IMR-90 (cell line): Measurements from ENCODE around the gene PAK5. TPM values are rescaled to one million over a fixed set of nuclear protein-coding genes. Genes with fewer than 3 reads are reported as not detected.

Experiments used
- ATAC-seq: fragments of 200-7000 bp; cut with Tn5 transposase; 2 replicates; pipeline ENCODE4 v1.9.1; 2020; ENCODE audit warnings: low read depth, mild to moderate bottlenecking, moderate library complexity
- BruUV-seq: library from RNA; stranded (reverse); fragments of 400-500 nt; replicated peaks from 2 replicates; lab custom pipeline; 2021; lab: Mats Ljungman, UMichigan
- CTCF ChIA-PET: fragments of 300-600 bp; formaldehyde crosslinking; extraction: SDS; loops from one replicate; lab custom pipeline; 2021; ENCODE audit warnings: antibody characterized with exemption; lab: Yijun Ruan, JAX
- POLR2A ChIA-PET: fragments of 300-600 bp; sonication (Branson Sonifier 250); formaldehyde crosslinking; loops from one replicate; lab custom pipeline; 2022; ENCODE audit warnings: antibody characterized with exemption; ENCODE audit not compliant: unreplicated experiment; lab: Charles Lee
- DNase-seq: peaks from one replicate; pipeline ENCODE4 v3.0.0; 2013
- H2AFZ ChIP-seq: replicated peaks from 2 replicates; pipeline ENCODE3; 2013; ENCODE audit warnings: low read length, mild to moderate bottlenecking; ENCODE audit not compliant: poor library complexity
- H2AK5ac ChIP-seq: 2 replicates; pipeline ENCODE4 v1.6.1; 2013; ENCODE audit warnings: low read depth, low read length, inconsistent platforms
- H2AK9ac ChIP-seq: replicated peaks from 2 replicates; pipeline ENCODE3; 2013; ENCODE audit warnings: mild to moderate bottlenecking, low read depth, low read length, moderate library complexity; ENCODE audit not compliant: poor library complexity
- H2BK120ac ChIP-seq: 2 replicates; pipeline ENCODE4 v1.6.1; 2013; ENCODE audit warnings: low read depth, low read length, inconsistent platforms
- H2BK15ac ChIP-seq: 3 replicates; pipeline ENCODE4 v1.6.1; 2013; ENCODE audit warnings: low read depth, low read length, inconsistent platforms
- H2BK20ac ChIP-seq: 2 replicates; pipeline ENCODE4 v1.6.1; 2013; ENCODE audit warnings: low read depth, mild to moderate bottlenecking, inconsistent platforms, low read length, moderate library complexity
- H2BK5ac ChIP-seq: 2 replicates; pipeline ENCODE4 v1.6.1; 2013; ENCODE audit warnings: mild to moderate bottlenecking, low read depth, low read length, inconsistent platforms; ENCODE audit not compliant: poor library complexity, severe bottlenecking
- H3K14ac ChIP-seq: replicated peaks from 2 replicates; pipeline ENCODE4 v1.6.1; 2013; ENCODE audit warnings: low read depth, low read length, inconsistent platforms
- H3K18ac ChIP-seq: 2 replicates; pipeline ENCODE4 v1.6.1; 2013; ENCODE audit warnings: low read depth, low read length, control low read depth
- H3K23ac ChIP-seq: 2 replicates; pipeline ENCODE4 v1.6.1; 2013; ENCODE audit warnings: low read depth, low read length, inconsistent platforms
- H3K27ac ChIP-seq: 2 replicates; pipeline ENCODE4 v1.5.1; 2013; ENCODE audit warnings: mild to moderate bottlenecking, control low read depth, low read length; ENCODE audit not compliant: insufficient read depth
- H3K27me3 ChIP-seq: 2 replicates; pipeline ENCODE4 v1.6.1; 2013; ENCODE audit warnings: low read length; ENCODE audit not compliant: control insufficient read depth, insufficient read depth
- H3K36me3 ChIP-seq: 2 replicates; pipeline ENCODE4 v1.6.1; 2013; ENCODE audit warnings: low read length, mixed read lengths; ENCODE audit not compliant: control insufficient read depth, insufficient read depth
- H3K4ac ChIP-seq: 2 replicates; pipeline ENCODE4 v1.6.1; 2013; ENCODE audit warnings: low read depth, low read length, inconsistent platforms
- H3K4me1 ChIP-seq: 2 replicates; pipeline ENCODE4 v1.6.1; 2013; ENCODE audit warnings: low read length, mixed read lengths; ENCODE audit not compliant: control insufficient read depth, insufficient read depth
- H3K4me2 ChIP-seq: 2 replicates; pipeline ENCODE4 v1.6.1; 2013; ENCODE audit warnings: low read depth, mild to moderate bottlenecking, control low read depth, low read length, moderate library complexity
- H3K4me3 ChIP-seq: 2 replicates; pipeline ENCODE4 v1.5.1; 2013; ENCODE audit warnings: low read depth, mild to moderate bottlenecking, control low read depth, low read length, moderate library complexity; ENCODE audit not compliant: insufficient read depth
- H3K56ac ChIP-seq: 2 replicates; pipeline ENCODE4 v1.6.1; 2013; ENCODE audit warnings: low read length, inconsistent platforms; ENCODE audit not compliant: insufficient read depth; ENCODE audit errors: extremely low read depth
- H3K79me1 ChIP-seq, 2 experiments: 2 replicates each; pipeline ENCODE4 v1.6.1; 2013; ENCODE audit warnings: low read length in 2 of 2, inconsistent platforms in 1 of 2, low read depth in 1 of 2
- H3K9ac ChIP-seq: 2 replicates; pipeline ENCODE4 v1.6.1; 2013; ENCODE audit warnings: low read depth, low read length, control low read depth
- H3K9me1 ChIP-seq: 2 replicates; pipeline ENCODE4 v1.6.1; 2013; ENCODE audit warnings: low read length, inconsistent platforms; ENCODE audit not compliant: insufficient read depth
- H3K9me3 ChIP-seq: 2 replicates; pipeline ENCODE4 v1.6.1; 2013; ENCODE audit warnings: low read length; ENCODE audit not compliant: control insufficient read depth, insufficient read depth
- H4K20me1 ChIP-seq: 2 replicates; pipeline ENCODE4 v1.6.1; 2013; ENCODE audit warnings: low read length, inconsistent platforms; ENCODE audit not compliant: insufficient read depth
- H4K5ac ChIP-seq: 2 replicates; pipeline ENCODE4 v1.6.1; 2013; ENCODE audit warnings: mild to moderate bottlenecking, low read depth, low read length, control low read depth
- H4K8ac ChIP-seq, 2 experiments: 2 replicates each; pipeline ENCODE4 v1.6.1; 2013; ENCODE audit warnings: low read depth in 2 of 2, low read length in 2 of 2, control low read depth in 1 of 2, inconsistent platforms in 1 of 2
- H4K91ac ChIP-seq: 2 replicates; pipeline ENCODE4 v1.6.1; 2013; ENCODE audit warnings: low read depth, low read length, inconsistent platforms; ENCODE audit not compliant: insufficient read depth
- RCOR1 ChIP-seq: IDR thresholded peaks from 2 replicates; pipeline ENCODE4 v1.6.1; 2012; ENCODE audit warnings: mild to moderate bottlenecking, low read length, improper control_type of control experiment; ENCODE audit not compliant: insufficient replicate concordance
- WGBS, 2 experiments: methylation state at CpG; one replicate each; pipeline versions ENCODE4 v1.1.5 to v1.1.7; 2013; ENCODE audit warnings: missing lambda C conversion rate in 2 of 2; ENCODE audit not compliant: insufficient read length in 1 of 2; ENCODE audit errors: extremely low coverage in 2 of 2; 5-methylcytosine and 5-hydroxymethylcytosine counted together
- dilution Hi-C: fragments of 300-500 bp; cut with HindIII; formaldehyde crosslinking; loops from one replicate; pipeline ENCODE4 v1.14.3; 2018; ENCODE audit warnings: low sequenced_read_pairs; ENCODE audit not compliant: unreplicated experiment
- in situ Hi-C: fragments of 300-500 bp; cut with MboI; formaldehyde crosslinking; loops from 3 replicates; pipeline ENCODE4 v1.14.3; 2019; ENCODE audit warnings: low sequenced_read_pairs, inconsistent platforms, mixed read lengths
- intact Hi-C: fragments of 100-400 bp; cut with micrococcal nuclease; formaldehyde crosslinking; loops from 2 replicates; pipeline ENCODE4 v1.10.0; 2022
- polyA plus RNA-seq, 3 experiments: library from polyadenylated mRNA; depleted of rRNA; stranded (reverse); fragments of >200 nt; gene quantifications; 2 replicates each; pipeline ENCODE4 v1.2.3, GENCODE V29; 2012; ENCODE audit warnings: low replicate concordance in 1 of 3
- total RNA-seq: library from RNA; depleted of rRNA; stranded (reverse); fragments of >200 nt; gene quantifications from 2 replicates; pipeline ENCODE4 v1.2.3, GENCODE V29; 2012

Gene PAK5
- total and polyA plus RNA-seq, 2 of the 4 experiments (the other 2 are of a cell fraction), result not detected

GRCh38 chr20:9572670-9573069, 266.2 kb downstream of the PAK5 start:
- Histone ChIP-seq H3K4me2 (no peak overlapping the region), H3K36me3 (no peaks in the 10 kb centered on the region), H4K5ac (no peak overlapping the region), H3K4me1 (no peaks in the 10 kb centered on the region), H3K9me3 (no peaks in the 10 kb centered on the region), H2BK120ac (no peak overlapping the region), H3K56ac (no peak overlapping the region), H3K4me3 (no peak overlapping the region), H3K9me1 (no peaks in the 10 kb centered on the region), H2BK20ac (no peak overlapping the region), H3K79me1 (no peaks in the 10 kb centered on the region), H3K27ac (no peak overlapping the region), H3K23ac (no peak overlapping the region), H2AK9ac (no peak overlapping the region), H2AK5ac (no peak overlapping the region), H4K8ac (no peak overlapping the region), H3K4ac (no peak overlapping the region), H3K14ac (no peak overlapping the region), H2BK15ac (no peak overlapping the region), H2BK5ac (no peak overlapping the region), H4K20me1 (no peaks in the 10 kb centered on the region), H2AFZ (no peak overlapping the region), H3K9ac (no peak overlapping the region), H3K27me3 (peaks cover 19% of the 10 kb centered on the region), H3K18ac (no peak overlapping the region), H4K91ac (no peak overlapping the region)
- ChIA-PET POLR2A (no interaction called here), CTCF (no interaction called here)
- in situ Hi-C loops, result no loop called here
- no CpG with 5 or more reads among the region's 2 CpGs for WGBS, 2 experiments
- TF ChIP-seq RCOR1, result no peak
- BruUV-seq, result no TSS peak
- intact Hi-C loops, result no loop called here
- ATAC-seq (no peak), DNase-seq (no peak)
- dilution Hi-C loops, result no loop called here
